Stimulated activated CD8-positive, alpha-beta memory T cell treated with anti-CD3 and anti-CD28 coated beads, Interleukin-7, amount 100 ng/mL, for 4 hours (primary cell): ENCODE data around the gene PPHLN1.
"Not testable (repeated sequence)": the region's sequence is repeated elsewhere in the genome, so short reads cannot be mapped to it uniquely, and the experiment has no call there.

ENCODE experiments used
- DNase-seq, 2 donors: peaks; one replicate each; pipeline ENCODE4 v3.0.0-alpha.2; 2020; ENCODE audit warnings: low read depth in 2 of 2

PPHLN1 gene

GRCh38 chr12:42370013-42370412, 44.0 kb downstream of the PPHLN1 start:
- no peak for DNase-seq

GRCh38 chr12:42372154-42372791, 46.3 kb downstream of the PPHLN1 start:
- no peak for DNase-seq

DNA sequence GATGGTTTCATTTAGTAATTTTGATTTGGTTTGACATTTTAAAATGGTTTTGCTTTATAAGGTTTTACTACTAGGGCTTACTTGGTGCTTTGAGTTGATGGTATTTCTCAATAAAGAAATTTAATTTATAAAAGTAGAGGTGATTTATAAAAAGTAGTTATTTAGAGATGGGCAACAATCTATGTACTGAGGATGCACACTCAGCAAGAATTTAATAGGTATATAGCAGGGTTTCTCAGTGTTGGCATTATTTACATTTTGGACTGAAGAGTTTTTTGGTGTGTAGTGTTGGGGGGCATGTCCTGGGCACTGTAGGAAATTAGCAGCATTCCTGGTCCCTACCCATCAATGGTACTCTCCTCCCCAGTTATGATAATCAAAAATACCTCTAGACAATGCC, 47.7 kb downstream of the PPHLN1 start:
- DNase-seq, result no peak

- no peak for DNase-seq
Measured at GRCh38 chr12:42380733-42381132, 54.8 kb downstream of the PPHLN1 start.

- no peak for DNase-seq
Measured at GRCh38 chr12:42382013-42382696, 56.2 kb downstream of the PPHLN1 start.

DNA sequence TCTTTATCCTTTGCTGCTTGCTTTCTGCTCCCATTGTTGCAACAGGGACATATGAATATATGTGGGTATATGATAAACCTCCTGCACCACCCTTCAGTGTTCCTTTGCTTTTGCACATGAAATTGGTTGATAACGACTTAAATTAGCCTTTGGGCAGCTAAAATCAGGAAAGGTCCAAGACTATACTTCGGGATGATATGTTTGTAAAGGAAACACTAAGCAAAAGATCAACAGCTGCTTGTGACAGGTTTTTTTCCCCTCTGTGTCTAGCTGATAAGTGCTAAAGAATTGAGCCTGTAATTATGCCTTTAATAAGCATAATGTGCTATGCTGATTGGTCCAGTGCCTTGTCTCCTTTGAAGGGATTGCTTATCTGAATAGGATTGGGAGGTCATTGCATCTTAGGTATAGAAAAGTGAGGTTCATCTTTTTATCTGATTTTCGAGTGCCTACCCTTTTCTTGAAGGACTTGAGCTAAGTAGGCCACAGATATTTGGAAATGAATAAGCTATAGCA, 59.4 kb downstream of the PPHLN1 start:
- DNase-seq, result no peak

DNA sequence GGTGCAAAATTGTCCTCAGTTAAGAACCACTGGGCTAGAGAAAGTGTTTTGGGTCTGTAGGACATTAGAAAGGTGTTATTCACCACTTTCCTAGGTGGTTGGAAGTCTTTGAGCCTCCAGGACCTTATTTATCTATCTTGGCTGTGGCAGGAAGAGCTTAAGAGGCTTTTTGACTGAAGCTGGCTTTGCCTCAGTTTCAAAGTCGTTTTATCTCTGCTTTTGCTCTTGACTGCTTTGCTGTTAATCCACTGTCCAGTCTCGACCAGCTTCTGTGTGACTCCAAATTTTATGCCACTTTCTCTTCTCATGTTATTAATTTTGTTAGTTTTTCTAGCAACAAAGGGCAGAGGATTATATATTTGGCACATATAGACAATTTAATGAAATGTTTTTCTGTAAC, 60.3 kb downstream of the PPHLN1 start:
- no peak for DNase-seq

GRCh38 chr12:42388086-42388485, 62.1 kb downstream of the PPHLN1 start:
- not testable (repeated sequence) for DNase-seq

- DNase-seq, result no peak
Measured at GRCh38 chr12:42394429-42394828, 68.5 kb downstream of the PPHLN1 start.

DNA sequence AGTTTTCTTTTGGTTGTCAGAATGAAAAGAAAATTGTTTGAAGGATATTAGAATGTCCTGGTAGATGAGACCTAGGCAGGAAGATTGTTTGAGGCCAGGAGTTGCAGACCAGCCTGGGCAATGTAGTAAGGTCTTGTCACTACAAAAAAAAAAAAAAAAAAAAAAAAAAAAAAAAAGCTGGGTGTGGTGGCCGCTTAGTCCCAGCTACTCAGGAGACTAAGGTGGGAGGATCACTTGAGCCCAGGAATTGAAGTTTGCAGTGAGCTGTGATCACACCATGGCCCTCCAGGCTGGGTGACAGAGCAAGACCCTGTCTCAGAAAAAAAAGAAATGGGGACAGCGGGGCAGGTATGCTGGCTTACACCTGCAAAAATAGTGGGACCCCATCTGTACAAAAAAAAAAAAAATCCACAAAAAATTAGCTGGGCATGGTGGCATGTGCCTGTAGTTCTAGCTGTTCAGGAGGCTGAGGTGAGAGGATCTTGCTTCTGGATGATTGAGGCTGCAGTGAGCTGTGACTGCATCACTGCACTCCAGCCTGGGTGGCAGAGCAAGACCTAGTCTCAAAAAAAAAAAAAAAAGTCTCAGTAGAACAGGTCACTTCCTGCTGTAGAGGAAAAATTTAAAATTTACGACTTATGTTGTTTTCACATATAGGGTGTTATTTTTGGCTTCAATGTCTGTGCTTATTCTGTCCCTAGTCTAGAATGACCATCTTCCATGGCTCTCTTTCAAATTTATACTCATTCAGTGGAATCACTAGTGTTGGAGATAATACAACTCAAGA, 70.7 kb downstream of the PPHLN1 start:
- DNase-seq, result no peak

DNA sequence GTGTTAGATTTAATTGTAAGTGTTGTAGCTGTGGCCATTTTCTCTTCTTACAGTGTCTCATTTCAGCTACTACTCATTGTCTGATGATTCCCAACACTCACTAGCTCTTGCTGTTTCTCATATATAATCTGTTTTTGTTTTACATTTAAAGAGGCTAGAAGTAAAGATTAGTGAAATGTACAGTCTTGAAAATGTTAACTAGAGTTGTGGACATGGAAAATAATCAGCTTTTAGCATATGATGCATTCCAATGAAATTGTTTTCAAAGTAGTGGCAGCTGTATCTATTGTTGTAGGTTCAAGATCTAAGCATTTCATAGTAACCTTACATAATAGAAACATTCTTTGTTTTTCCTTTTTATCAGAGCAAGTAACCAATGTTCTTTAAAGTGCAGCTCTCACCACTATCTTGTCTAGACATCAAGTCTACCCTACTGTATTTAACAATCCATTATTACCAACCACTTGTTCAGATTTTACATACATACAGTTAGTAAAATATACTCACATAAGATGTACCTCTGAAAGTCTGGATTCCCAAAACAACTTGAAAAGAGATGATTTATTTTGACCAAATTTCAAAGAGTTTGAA, 76.9 kb downstream of the PPHLN1 start:
- DNase-seq, result no peak

DNA sequence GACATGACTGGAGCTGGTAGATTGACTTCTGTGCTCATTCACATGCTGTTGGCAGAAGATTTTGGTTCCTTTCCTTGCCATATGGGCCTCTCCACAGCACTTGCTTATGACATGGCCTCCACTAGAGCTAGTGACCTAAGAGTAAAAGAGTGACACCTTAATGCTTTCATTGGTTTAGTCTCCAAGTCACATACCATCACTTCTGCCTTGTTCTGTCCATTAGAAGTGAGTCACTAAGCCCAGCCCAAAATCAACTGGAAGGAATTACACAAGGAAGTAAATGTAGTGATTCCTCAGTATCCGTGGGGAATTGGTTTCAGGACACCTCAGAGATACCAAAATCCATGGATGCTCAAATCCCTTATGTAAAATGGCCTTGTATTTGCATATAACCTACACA, 81.3 kb downstream of the PPHLN1 start:
- no peak for DNase-seq

DNA sequence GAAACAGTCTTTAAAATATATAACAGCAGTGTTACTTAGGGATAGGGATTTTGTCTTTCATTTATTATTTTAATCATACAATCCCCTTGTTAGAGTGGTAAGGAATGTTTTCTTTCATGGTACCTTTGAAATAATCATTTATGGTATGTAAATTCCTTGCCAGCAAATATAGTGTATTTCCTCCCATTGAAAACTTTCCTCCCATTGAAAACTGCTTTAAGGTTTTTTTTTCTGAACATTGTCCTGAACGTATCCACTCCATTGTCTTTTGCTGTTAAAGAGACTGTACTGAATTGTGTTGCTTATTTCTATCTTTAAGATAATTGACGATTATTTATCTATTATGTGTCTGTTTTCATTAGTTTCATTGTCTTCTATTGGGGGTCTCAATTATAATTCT, 83.5 kb downstream of the PPHLN1 start:
- no peak for DNase-seq

- DNase-seq, result no peak
Measured at GRCh38 chr12:42410340-42410739, 84.4 kb downstream of the PPHLN1 start.

DNA sequence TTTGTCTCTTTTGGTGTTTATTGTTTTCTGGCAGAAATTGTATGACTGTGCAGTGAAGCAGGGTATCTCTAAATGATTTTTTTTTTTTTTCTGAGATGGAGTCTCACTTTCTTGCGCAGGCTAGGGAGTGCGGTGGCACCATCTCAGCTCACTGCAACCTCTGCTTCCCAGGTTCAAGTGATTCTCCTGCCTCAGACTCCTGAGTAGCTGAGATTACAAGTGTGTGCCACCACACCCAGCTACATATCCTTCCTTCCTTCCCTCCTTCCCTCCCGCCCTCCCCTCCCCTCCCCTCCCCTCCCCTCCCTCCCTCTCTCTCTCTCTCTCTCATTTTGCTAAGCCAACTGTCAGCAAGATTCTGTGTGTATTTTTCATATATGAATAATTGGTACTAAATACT, 94.4 kb downstream of the PPHLN1 start:
- DNase-seq, result no peak

DNA sequence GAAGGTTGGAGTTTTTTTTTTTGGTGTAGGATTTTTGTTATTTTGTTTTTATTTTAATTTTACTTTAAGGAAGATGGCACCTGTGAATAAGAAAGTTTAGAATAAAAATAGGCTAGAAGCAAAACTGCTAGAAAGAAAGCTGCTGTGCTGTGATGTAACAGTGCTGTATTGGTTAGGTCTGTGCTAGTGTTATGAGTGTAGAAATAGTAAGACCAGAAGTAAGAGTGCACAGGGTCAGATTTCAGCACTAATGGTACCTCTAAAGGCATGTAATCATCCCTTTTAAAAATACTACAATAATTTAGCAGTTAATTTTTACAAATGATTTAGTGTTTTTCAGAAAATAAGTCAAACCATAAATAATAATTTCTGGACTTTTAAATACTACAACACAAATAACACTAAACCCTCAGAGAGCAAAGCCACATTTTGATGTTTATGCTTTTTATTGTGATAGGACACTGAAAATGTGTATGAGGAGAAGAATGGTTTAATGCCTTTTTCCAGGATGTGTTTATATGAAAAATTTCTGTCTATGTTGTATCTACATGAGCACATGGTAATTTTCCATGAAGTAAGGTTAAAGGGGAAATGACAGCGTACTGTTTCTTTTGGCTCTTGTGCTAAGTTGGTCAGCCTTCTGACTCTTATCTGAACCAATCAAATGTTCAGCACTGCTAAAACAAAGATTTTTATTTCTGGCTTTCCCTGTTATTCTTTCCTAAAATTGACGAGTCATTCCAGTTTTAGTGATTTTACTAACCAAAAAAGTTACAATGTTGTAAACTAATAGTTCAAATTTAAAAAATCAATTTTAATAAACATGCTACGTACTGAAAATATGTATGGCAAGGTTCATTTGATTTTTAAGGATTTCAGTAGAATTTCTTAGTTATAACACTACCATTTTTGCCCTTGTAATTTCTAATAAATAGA, 96.1 kb downstream of the PPHLN1 start:
- DNase-seq, result no peak

DNA sequence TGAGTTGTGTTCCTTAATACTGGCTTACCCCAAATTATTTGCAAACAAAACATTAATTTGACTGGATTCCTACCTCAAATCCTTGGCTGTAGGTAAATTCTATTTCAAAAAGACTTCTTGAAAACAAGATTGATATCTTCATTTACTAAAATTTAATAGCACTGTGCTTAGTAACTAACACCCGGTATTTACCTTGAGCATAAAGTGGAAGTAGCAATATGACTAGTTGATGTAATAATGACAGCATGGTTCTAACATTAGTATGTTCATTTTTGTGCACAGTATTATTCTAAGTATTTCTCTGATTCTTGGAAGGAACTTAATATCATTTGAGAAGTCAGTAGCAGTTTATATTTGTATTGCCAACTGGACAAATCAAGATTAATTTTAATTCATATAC, 96.8 kb downstream of the PPHLN1 start:
- DNase-seq, result no peak

DNA sequence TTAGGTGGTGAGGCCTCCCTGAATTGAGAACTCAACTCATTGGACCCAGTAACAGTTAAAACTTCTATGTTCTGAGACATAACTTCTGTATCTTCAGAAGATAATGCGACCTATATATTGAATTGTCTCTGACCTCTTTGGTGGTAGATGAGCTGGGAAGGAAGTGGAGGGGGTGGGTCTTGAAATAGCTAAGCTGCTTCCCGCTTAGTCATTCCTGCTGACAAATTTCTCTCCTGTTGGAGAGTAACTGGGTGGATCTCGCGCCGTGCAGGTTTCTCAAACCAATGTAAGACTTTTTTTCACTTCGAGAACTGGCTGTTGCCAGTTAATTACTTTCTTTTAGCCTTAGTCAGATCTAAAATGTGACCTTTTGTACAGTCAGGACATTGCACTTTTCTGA, 100.8 kb downstream of the PPHLN1 start:
- DNase-seq, result no peak

- DNase-seq, result no peak
Measured at GRCh38 chr12:42428850-42429249, 102.9 kb downstream of the PPHLN1 start.

DNA sequence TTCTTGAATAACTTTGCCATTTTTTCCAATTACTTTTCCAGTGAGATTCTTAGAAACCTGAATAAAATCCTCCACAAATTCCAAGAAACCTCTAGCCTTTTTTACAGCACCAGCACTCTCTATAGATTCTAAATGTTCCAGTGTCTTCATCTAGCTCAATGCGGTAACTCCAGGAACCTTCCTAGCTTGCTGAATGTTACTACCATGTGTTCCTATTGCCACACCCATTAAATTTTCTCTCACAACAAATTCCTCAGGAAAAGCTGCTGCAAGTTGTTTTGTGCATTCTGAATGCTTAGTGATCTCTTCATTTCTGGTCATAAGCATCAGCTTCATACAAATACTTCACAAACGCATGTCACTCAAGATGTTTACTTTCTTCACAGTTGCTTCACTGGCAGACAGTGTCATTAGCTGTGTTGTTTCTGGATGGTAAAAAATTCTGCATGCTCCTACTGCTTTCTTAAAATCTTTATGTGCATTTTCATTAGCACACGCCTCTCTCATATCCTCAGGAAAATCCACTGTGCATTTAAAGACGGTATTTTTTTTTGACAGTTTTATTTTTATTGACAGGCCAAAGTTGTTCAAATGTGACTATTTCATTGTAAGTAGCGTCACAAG, 106.7 kb downstream of the PPHLN1 start:
- no peak for DNase-seq

DNA sequence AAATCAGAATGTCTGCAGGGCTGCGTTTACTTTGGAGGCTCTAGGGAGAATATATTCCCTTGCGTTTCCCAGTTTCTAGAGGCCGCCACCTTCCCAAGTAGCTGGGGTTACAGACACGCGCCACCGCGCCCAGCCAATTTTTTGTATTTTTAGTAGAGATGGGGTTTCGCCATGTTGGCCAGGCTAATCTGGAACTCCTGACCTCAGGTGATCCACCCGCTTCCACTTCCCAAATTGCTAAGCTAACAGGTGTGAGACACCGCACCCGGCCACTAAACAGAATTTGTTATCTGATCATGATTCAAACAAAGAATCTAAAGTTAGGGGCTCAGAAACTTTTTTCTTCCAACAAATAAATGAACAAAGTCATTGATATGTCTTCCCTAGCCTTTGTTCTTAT, 114.6 kb downstream of the PPHLN1 start:
- DNase-seq, result no peak
